Pancreas (tissue), 10 donors: Measurements from ENCODE around the gene IRF7. TPM values are rescaled to one million over a fixed set of nuclear protein-coding genes. Genes with fewer than 3 reads are reported as not detected.
A peak's percentile ranks its signal among the peaks of the same experiment; 100 is the strongest.

ENCODE experiments used
- ATAC-seq, 4 donors: fragments of 200-7000 bp; cut with Tn5 transposase; one replicate each; pipeline versions ENCODE4 v1.8.0 to v1.9.1; 2020; ENCODE audit warnings: mild to moderate bottlenecking in 4 of 4, moderate library complexity in 4 of 4
- DNase-seq, 6 donors: peaks; one replicate each; pipeline ENCODE4 v3.0.0-alpha.2; 2020
- FAIRE-seq: peaks from 2 replicates; lab custom pipeline; 2012; peaks lifted over from hg19 to GRCh38; lab: Jason Lieb, UNC
- H3K27ac ChIP-seq, 4 donors: fragments of 200-600 bp; sonication (generic); 1 replicate in 3 of 4; 2 replicates in 1 of 4; pipeline versions ENCODE4 v1.5.0 to v1.8.0; 2020
- H3K27me3 ChIP-seq, 4 donors: fragments of 200-600 bp; one replicate each; pipeline ENCODE4 v1.8.0; 2021
- H3K36me3 ChIP-seq, 3 donors: fragments of 200-600 bp; sonication (generic) in 1 of 3; one replicate each; pipeline versions ENCODE4 v1.5.0 to v1.8.0; 2020 to 2021
- H3K4me1 ChIP-seq, 3 donors: fragments of 200-600 bp; one replicate each; pipeline ENCODE4 v1.8.0; 2021
- H3K4me3 ChIP-seq, 4 donors: fragments of 200-600 bp; sonication (generic) in 2 of 4; one replicate each; pipeline versions ENCODE4 v1.5.0 to v1.8.0; 2020 to 2021
- H3K9me3 ChIP-seq, 4 donors: fragments of 200-600 bp; one replicate each; pipeline ENCODE4 v1.8.0; 2021
- CTCF ChIP-seq, 4 donors: fragments of 200-600 bp; sonication (generic) in 3 of 4; IDR thresholded peaks; one replicate each; pipeline versions ENCODE4 v1.5.0 to v1.8.0; 2021; ENCODE audit warnings: antibody characterized with exemption in 4 of 4
- WGBS, 2 donors: extraction: QIAGEN DNeasy Blood & Tissue Kit; methylation state at CpG; one replicate each; pipeline ENCODE4 v1.1.7; 2013; 5-methylcytosine and 5-hydroxymethylcytosine counted together
- intact Hi-C, 3 donors: fragments of 100-400 bp; cut with DNase I; formaldehyde crosslinking; loops; one replicate each; pipeline versions ENCODE4 v1.11.1 to v1.14.2; 2022
- polyA plus RNA-seq, 2 donors: library from polyadenylated mRNA; stranded (reverse); fragments of 200-250 nt; gene quantifications; one replicate each; pipeline ENCODE4 v1.2.3, GENCODE V29; 2013
- total RNA-seq, 6 donors: library from RNA; stranded (reverse); fragmentation: NEBNext Ultra II Directional in 4 of 6; extraction: Animal tissue kit (Norgen Biotek cat#: 25700) in 4 of 6; gene quantifications; one replicate each; pipeline versions ENCODE4 v1.2.1 to v1.2.4, GENCODE V29; 2021 to 2023
- donor health status: healthy with polysubstance abuse.
- donor health status: DM: no; HTN: no; CAD: no; lungs with moderate emphysema.
- donor health status: DM: no; HTN: no; CAD: no.
- donor health status: control.
- donor health status: control.
- donor health status: Bipolar disorder and iron deficiency.
- donor health status: DM: yes; HTN: yes; CAD: no.
- donor health status: DM: no; HTN: no; CAD: no.
- donor health status: DM: no; HTN: no; CAD: no.
- donor health status: DM: yes; HTN: yes; CAD: no.

IRF7 gene
- total and polyA plus RNA-seq, 8 donors, result 4.0 to 36.6 (median 10.2) TPM

DNA sequence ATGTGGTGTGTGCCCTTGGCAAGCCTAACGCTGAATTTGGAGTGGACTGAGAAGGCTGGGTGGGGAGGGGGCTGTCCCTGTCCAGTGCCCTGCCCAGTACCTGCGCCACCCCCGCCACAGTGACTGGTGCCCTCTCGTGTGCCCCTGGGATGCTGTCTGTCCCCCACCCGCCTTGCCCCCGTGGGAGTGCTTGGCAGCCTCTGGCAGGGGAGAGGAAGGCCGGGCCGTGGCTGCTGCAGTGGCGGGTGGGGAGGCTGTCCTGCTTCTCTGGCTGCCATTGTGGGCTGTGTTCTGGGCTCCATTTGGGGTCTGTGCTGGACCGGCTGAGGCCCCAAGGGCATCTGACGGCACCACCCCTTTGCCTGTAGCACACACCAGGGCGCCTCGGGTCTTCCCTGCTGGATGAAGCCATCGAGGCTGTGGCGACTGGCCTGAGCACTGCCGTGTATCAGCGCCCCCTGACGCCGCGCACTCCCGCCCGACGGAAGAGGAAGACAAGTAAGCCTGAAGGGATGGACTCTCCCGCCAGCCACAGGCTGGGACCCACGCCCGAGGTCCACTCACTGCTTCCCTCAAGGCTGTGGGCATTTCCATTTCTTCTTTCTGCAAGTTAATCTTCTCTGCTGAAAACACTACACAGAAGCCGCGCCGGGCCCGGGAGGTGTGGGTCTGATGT lies 17.6 kb downstream of the IRF7 start:
- DNase-seq, result peak in 1 of 6 donors; percentile 69
- Histone ChIP-seq H3K9me3 (no peaks in the 10 kb centered on the region), H3K27me3 (no peaks in the 10 kb centered on the region), H3K36me3 (peaks cover 0 to 67% (median 28%) of the 10 kb centered on the region in 3 donors), H3K27ac (no peak overlapping the region), H3K4me1 (no peaks in the 10 kb centered on the region), H3K4me3 (no peak overlapping the region)
- no peak for FAIRE-seq
- 93 to 94% methylated on average over 28 to 30 of the region's 30 CpGs for WGBS, 2 donors
- ATAC-seq, result peak in 1 of 4 donors; percentile 4
- TF ChIP-seq CTCF (IDR thresholded peaks at IDR 0.05), result no peak
- intact Hi-C loops, result no loop called here

DNA sequence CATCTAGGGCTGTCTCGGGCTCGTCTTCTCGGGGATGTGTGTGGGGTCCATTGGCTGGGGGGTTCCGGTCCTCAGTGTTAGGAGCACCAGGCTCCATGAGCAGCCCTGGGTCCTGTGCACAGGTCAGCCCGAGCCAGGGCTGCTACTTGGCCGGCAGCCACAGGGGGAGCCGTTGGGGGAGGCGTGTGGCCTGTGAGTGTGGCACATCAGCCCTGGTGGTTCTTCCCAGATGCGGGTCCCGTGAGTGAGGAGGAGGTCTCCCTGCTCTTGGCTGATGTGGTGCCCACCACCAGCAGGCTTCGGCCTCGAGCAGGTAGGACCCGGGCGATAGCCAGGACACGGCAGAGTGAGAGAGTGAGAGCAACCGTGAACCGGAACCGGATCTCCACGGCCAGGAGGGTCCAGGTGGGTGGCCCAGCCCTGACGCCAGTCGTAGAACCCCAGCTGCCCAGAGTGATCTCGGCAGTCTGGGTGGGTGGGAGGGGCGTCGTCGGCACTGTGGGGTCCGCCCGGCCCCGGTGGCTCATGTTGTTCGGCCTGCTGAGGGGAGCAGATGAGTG lies 18.5 kb downstream of the IRF7 start:
- no peak for TF ChIP-seq CTCF (IDR thresholded peaks at IDR 0.05)
- WGBS, 2 donors, result 90 to 92% methylated on average over 29 of the region's 29 CpGs
- ATAC-seq, result no peak
- Histone ChIP-seq H3K9me3 (no peaks in the 10 kb centered on the region), H3K4me3 (no peak overlapping the region), H3K27ac (no peak overlapping the region), H3K27me3 (no peaks in the 10 kb centered on the region), H3K36me3 (peaks cover 0 to 73% (median 28%) of the 10 kb centered on the region in 3 donors), H3K4me1 (no peaks in the 10 kb centered on the region)
- no peak for FAIRE-seq
- intact Hi-C loops, result no loop called here
- peak in 2 of 6 donors; percentile 41 to 66 for DNase-seq

DNA sequence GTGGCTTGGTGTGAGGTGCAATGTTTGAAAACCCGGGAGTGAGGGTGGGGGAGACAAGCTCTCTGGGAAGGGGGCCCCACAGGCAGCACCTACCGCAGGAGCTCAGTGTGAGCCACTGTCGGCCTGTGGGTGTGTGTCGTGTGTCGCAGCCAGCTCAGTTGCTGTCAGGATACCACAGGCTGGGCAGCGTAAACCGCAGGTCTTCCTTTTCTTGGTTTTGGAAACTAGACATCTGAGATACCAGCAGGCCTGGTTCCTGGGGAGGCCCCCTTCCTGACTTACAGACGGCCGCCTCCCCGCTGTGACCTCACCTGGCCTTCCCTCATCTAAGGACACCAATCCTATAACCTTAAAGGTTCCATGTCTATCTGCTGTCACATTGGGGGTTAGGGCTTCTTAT lies 19.4 kb downstream of the IRF7 start:
- Histone ChIP-seq H3K9me3 (no peaks in the 10 kb centered on the region), H3K27ac (no peak overlapping the region), H3K4me3 (no peak overlapping the region), H3K4me1 (no peaks in the 10 kb centered on the region), H3K27me3 (no peaks in the 10 kb centered on the region), H3K36me3 (peaks cover 0 to 69% (median 24%) of the 10 kb centered on the region in 3 donors)
- 90 to 98% methylated on average over 10 of the region's 10 CpGs for WGBS, 2 donors
- FAIRE-seq (no peak), DNase-seq (peak in 1 of 6 donors; percentile 34), ATAC-seq (no peak)
- intact Hi-C loops, result no loop called here
- no peak for TF ChIP-seq CTCF (IDR thresholded peaks at IDR 0.05)

- no peak for TF ChIP-seq CTCF (IDR thresholded peaks at IDR 0.05)
- DNase-seq (peak in 1 of 6 donors; percentile 36), ATAC-seq (no peak), FAIRE-seq (no peak)
- Histone ChIP-seq H3K4me3 (no peak overlapping the region), H3K27me3 (no peaks in the 10 kb centered on the region), H3K27ac (no peak overlapping the region), H3K4me1 (no peaks in the 10 kb centered on the region), H3K9me3 (no peaks in the 10 kb centered on the region), H3K36me3 (peaks cover 0 to 76% (median 24%) of the 10 kb centered on the region in 3 donors)
- intact Hi-C loops, result no loop called here
- 92 to 94% methylated on average over 10 of the region's 10 CpGs for WGBS, 2 donors
Observed at GRCh38 chr11:595400-595799, 20.4 kb downstream of the IRF7 start.

DNA sequence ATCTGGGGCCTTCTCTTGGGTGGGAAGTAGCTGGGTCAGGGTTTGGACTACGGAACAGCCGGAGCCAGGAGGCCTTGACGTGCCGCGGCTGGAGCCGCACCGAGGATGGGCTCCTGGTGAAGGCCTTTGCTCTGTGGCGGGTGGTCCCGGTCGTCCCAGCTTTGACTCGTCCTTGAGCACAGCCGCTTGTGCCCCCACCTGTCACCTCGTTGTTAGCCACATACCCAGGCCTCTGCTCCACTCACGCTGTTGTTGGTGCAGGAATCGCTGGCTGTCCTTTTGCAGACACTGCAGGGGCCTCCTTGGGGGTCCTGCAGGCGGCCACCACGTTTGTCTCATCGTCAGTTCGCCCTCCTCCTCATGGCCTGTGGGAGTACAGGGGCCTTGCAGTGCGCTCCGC lies 22.4 kb downstream of the IRF7 start:
- H3K27ac ChIP-seq, result no peak overlapping the region
- FAIRE-seq (no peak), ATAC-seq (no peak), DNase-seq (no peak)
- TF ChIP-seq CTCF (IDR thresholded peaks at IDR 0.05), result no peak
- H3K36me3 ChIP-seq, result peaks cover 0 to 65% (median 16%) of the 10 kb centered on the region in 3 donors
- 91% methylated on average over 21 of the region's 21 CpGs for WGBS, 2 donors
- H3K4me3 ChIP-seq, result no peak overlapping the region
- H3K4me1 ChIP-seq, result no peaks in the 10 kb centered on the region
- intact Hi-C loops, result no loop called here
- no peaks in the 10 kb centered on the region for H3K27me3 ChIP-seq
- no peaks in the 10 kb centered on the region for H3K9me3 ChIP-seq
